ENCODE data around the gene SUMF1.
"Not testable (repeated sequence)": the region's sequence is repeated elsewhere in the genome, so short reads cannot be mapped to it uniquely, and the experiment has no call there.

SUMF1 gene

DNA sequence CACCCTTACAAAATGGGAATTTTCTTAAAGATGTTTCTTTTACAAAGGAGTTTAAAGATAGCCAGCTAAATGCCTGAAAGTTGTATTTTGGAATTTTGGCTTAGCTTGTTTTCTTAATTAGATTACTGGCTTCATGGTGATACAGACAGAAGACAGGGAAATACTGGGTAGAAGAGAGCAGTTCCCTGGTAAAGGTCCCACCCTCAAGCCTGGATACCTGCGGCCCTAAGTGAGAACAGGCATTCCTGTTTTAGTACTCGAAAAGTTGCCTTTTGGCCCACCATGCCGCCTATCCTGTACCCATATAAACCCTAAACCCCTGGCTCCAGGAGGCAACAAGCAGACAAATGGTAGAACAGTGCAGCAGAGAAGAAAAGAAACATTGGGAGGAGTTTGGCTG, 134.5 kb downstream of the SUMF1 start:
- Mint-ChIP-seq H3K36me3 (ENCODE audit: low read depth) (no peaks in the 10 kb centered on the region), H3K27ac (no peak overlapping the region), H3K27me3 (ENCODE audit: low read depth) (peaks cover 6% of the 10 kb centered on the region), H3K4me3 (no peak overlapping the region), H3K4me1 (ENCODE audit: low read depth) (no peaks in the 10 kb centered on the region), H3K9me3 (peaks cover 19% of the 10 kb centered on the region)
- no peak for DNase-seq (ENCODE audit: low spot score)

DNA sequence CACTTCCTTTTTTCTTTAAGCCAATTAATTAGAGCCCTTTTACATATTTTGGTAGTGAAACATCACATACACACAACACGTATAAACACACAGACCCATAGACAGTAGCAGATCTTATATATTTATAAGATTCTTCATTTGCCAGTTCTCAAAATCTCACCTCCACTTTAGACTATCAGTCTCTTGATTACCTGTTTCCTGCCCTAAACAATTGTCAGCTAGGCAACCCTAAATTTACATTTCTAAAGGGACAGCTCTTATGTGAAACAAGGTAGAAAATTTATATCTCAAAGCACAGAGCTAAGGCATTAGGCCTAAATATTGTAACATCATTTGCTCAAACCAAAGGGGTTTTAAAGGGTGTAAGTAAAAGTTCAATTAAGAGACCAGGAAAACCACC, 135.0 kb downstream of the SUMF1 start:
- Mint-ChIP-seq H3K27me3 (ENCODE audit: low read depth) (peaks cover 1% of the 10 kb centered on the region), H3K4me3 (no peak overlapping the region), H3K9me3 (peaks cover 21% of the 10 kb centered on the region), H3K36me3 (ENCODE audit: low read depth) (no peaks in the 10 kb centered on the region), H3K27ac (no peak overlapping the region), H3K4me1 (ENCODE audit: low read depth) (no peaks in the 10 kb centered on the region)
- DNase-seq (ENCODE audit: low spot score) = no peak

DNA sequence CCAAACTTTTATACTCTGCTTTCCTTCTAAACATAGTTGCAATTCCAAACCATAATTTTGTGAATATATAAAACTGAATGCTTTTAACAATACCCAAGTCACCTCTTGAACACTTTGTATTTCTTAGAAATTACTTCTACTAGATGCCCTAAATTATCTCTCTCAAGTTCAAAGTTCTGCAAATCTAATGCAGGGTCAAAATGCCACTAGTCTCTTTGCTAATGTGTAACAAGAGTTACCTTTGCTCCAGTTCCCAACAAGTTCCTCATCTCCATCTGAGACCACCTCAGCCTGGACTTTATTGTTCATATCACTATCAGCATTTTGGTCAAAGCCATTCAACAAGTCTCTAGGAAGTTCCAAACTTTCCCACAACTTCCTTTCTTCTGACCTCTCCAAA, 137.3 kb downstream of the SUMF1 start:
- H3K4me1 Mint-ChIP-seq (ENCODE audit: low read depth); H3K27ac Mint-ChIP-seq; H3K4me3 Mint-ChIP-seq; H3K27me3 Mint-ChIP-seq (ENCODE audit: low read depth); DNase-seq (ENCODE audit: low spot score); H3K36me3 Mint-ChIP-seq (ENCODE audit: low read depth): not testable (repeated sequence)
- peaks cover 23% of the 10 kb centered on the region for H3K9me3 Mint-ChIP-seq

DNA sequence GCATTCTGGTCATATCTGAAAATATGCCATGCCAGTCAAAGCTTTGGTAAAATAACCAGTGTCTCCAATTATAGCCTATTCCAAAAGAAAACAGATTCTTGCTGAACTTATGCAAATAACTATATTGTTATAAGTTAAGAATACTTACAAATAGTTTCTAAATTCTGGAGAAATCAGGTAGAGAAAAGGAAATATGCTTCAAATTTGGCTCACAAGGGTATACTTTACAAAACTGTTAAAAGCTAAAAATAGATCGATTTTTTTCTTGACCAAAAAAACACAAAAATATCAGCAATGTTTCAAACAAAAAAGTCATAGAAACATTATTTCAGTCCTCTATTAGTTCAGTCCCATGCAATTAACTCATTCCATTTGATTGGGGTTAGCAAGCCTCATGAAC, 140.2 kb downstream of the SUMF1 start:
- Mint-ChIP-seq H3K27me3 (ENCODE audit: low read depth) (peaks cover 6% of the 10 kb centered on the region), H3K36me3 (ENCODE audit: low read depth) (no peaks in the 10 kb centered on the region), H3K9me3 (peaks cover 23% of the 10 kb centered on the region), H3K27ac (no peak overlapping the region), H3K4me1 (ENCODE audit: low read depth) (no peaks in the 10 kb centered on the region), H3K4me3 (no peak overlapping the region)
- no peak for DNase-seq (ENCODE audit: low spot score)

DNA sequence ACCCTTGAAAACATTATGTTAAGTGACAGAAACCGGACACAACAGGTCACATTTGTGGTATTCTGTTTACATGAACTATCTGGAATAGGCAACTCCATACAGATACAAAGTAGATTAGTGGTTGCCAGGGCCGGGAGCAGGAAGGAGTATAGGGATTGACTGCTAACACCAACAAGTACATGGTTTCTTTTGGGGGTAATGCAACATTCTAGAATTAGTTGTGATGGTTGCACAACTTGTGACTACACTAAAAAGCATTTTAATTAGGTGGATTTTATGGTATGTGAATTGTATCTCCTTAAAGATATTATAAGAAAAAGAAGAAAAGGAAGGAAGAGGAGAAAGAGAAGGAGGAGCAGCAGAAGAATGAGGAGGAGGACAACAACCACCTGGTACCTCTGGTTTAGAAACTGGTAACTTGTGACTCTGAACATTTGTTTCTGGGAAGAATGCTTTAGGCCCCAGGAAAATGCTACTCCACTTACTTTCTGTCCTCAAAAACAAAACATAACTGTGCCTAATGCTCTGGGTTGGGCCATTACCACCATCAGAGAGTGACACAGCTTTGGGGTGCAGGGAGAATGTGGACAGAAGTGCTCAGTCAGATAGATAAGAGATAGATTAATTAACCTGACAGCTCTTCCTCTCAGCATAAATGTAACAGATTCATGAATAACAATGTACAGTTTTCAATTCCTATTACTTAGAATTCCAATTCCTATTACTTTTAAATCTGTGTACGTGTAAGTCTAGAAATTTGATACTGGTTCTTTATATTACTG, 143.6 kb downstream of the SUMF1 start:
- DNase-seq (ENCODE audit: low spot score) = no peak
- H3K27ac Mint-ChIP-seq = no peak overlapping the region
- peaks cover 6% of the 10 kb centered on the region for H3K27me3 Mint-ChIP-seq (ENCODE audit: low read depth)
- H3K36me3 Mint-ChIP-seq (ENCODE audit: low read depth) = no peaks in the 10 kb centered on the region
- H3K4me1 Mint-ChIP-seq (ENCODE audit: low read depth) = no peaks in the 10 kb centered on the region
- H3K4me3 Mint-ChIP-seq = no peak overlapping the region
- H3K9me3 Mint-ChIP-seq = peaks cover 6% of the 10 kb centered on the region

DNA sequence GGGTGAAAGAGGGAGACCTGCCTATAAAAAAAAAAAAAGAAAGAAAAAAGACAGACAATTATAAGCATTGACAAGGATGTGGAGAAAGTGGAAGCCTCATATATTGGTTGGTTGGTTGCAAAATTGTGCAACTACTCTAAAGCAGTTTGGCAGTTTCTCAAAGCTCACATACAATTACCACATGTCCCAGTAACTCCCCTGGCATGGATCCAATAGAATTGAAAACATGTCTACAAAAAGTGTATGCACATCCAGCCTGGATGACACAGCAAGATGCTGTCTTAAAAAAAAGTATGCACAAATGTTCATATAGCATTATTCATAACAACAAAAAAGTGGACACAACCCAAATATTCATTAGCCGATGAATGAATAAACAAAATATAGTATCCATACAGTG, 144.4 kb downstream of the SUMF1 start:
- no peak for DNase-seq (ENCODE audit: low spot score)
- no peaks in the 10 kb centered on the region for H3K4me1 Mint-ChIP-seq (ENCODE audit: low read depth)
- H3K27me3 Mint-ChIP-seq (ENCODE audit: low read depth) = peaks cover 6% of the 10 kb centered on the region
- peaks cover 3% of the 10 kb centered on the region for H3K36me3 Mint-ChIP-seq (ENCODE audit: low read depth)
- no peak overlapping the region for H3K27ac Mint-ChIP-seq
- H3K4me3 Mint-ChIP-seq = no peak overlapping the region
- peaks cover 4% of the 10 kb centered on the region for H3K9me3 Mint-ChIP-seq

GRCh38 chr3:4321732-4322131, 145.3 kb downstream of the SUMF1 start:
- Mint-ChIP-seq H3K9me3 (no peaks in the 10 kb centered on the region), H3K36me3 (ENCODE audit: low read depth) (peaks cover 5% of the 10 kb centered on the region), H3K4me1 (ENCODE audit: low read depth) (no peaks in the 10 kb centered on the region), H3K27ac (no peak overlapping the region), H3K4me3 (no peak overlapping the region), H3K27me3 (ENCODE audit: low read depth) (peaks cover 6% of the 10 kb centered on the region)
- DNase-seq (ENCODE audit: low spot score) = no peak

DNA sequence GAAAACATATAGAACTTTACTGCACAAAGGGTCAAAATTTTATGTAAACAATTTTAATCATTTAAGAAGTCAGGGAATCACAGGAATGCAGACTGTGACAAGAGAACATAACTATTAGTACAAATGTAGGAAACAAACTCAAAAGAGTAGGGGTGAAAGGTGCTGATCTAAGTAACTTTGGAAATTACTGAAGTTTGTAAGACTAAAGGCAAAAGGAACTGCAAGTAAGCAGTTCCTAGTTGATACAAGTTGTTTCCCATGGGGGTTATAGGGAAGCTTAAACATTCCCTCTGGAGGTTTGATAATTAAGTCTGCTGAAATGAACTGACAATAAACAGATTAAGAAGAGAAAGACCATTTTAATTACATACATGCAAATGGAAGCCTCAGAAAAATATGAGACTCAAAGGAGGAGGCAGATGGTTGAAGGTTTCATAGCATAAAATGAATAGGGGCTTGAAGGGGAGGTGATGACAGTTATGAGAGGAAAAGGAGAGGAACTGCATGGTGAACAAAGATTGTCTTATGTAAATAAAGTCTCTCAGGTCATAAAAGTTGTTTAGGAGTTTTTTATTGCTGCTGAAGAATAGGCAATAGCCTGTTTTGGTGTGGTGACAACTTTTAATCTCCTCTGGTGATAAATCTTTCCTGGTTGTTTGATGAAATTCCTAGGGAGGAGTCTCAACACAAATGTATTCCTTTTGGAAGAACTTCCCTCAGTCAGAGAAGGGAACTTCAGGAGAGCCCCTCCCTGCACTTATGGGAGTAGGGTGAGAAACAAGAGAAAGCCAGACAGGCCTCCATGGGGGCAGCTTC, 146.8 kb downstream of the SUMF1 start:
- Mint-ChIP-seq H3K4me3 (no peak overlapping the region), H3K9me3 (no peaks in the 10 kb centered on the region), H3K4me1 (ENCODE audit: low read depth) (no peaks in the 10 kb centered on the region), H3K36me3 (ENCODE audit: low read depth) (peaks cover 8% of the 10 kb centered on the region), H3K27me3 (ENCODE audit: low read depth) (peaks cover 3% of the 10 kb centered on the region), H3K27ac (no peak overlapping the region)
- DNase-seq (ENCODE audit: low spot score) = no peak

DNA sequence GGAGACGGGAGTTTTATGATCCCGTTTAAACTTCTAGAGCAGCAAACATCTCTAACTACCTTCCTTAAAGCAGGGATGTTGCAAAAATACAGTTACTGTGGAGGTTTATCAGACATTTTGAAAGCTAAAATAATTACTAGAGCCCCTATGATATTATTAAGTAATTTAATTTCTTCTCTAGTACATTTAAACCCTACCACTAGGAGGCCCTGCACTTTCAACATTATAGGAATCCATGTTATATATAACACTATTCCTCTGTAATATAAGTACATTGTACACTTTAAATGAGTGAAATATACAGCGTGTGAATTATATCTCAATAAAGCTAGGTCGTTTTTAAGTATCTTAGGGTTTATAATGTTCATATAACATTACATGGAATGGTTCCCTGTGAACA, 152.4 kb downstream of the SUMF1 start:
- Mint-ChIP-seq H3K36me3 (ENCODE audit: low read depth) (peaks cover 10% of the 10 kb centered on the region), H3K4me1 (ENCODE audit: low read depth) (peaks cover 7% of the 10 kb centered on the region), H3K27me3 (ENCODE audit: low read depth) (no peaks in the 10 kb centered on the region), H3K4me3 (no peak overlapping the region), H3K27ac (no peak overlapping the region), H3K9me3 (no peaks in the 10 kb centered on the region)
- DNase-seq (ENCODE audit: low spot score) = no peak

- DNase-seq (ENCODE audit: low spot score) = no peak
- no peak overlapping the region for H3K4me3 Mint-ChIP-seq
- no peaks in the 10 kb centered on the region for H3K9me3 Mint-ChIP-seq
- H3K4me1 Mint-ChIP-seq (ENCODE audit: low read depth) = peaks cover 7% of the 10 kb centered on the region
- H3K27me3 Mint-ChIP-seq (ENCODE audit: low read depth) = no peaks in the 10 kb centered on the region
- peaks cover 10% of the 10 kb centered on the region for H3K36me3 Mint-ChIP-seq (ENCODE audit: low read depth)
- no peak overlapping the region for H3K27ac Mint-ChIP-seq
These were observed 153.3 kb downstream of the SUMF1 start for GRCh38 chr3:4313606-4314293.

GRCh38 chr3:4311496-4311895, 155.6 kb downstream of the SUMF1 start:
- Mint-ChIP-seq H3K36me3 (ENCODE audit: low read depth) (peaks cover 5% of the 10 kb centered on the region), H3K9me3 (no peaks in the 10 kb centered on the region), H3K4me1 (ENCODE audit: low read depth) (peaks cover 7% of the 10 kb centered on the region), H3K27me3 (ENCODE audit: low read depth) (no peaks in the 10 kb centered on the region), H3K27ac (no peak overlapping the region), H3K4me3 (no peak overlapping the region)
- no peak for DNase-seq (ENCODE audit: low spot score)

Data from T-helper 2 cell treated with Interferon-gamma antibody and Interleukin-4, amounts not matched to agents 5 μg/mL and 100 μg/mL, for 36 hours (primary cell).